Measurements from ENCODE around the gene ADGRF3.
"Not testable (repeated sequence)": the region's sequence is repeated elsewhere in the genome, so short reads cannot be mapped to it uniquely, and the experiment has no call there.

The ADGRF3 gene

GRCh38 chr2:26325851-26326250, 20.7 kb downstream of the ADGRF3 start:
- intact Hi-C loops (cut with DNase I), result no loop called here
- peak in 1 of 10 donors; percentile 18 for DNase-seq

- no peak for DNase-seq
- intact Hi-C loops (cut with DNase I), result no loop called here
These were observed 21.7 kb downstream of the ADGRF3 start for GRCh38 chr2:26324903-26325302.

GRCh38 chr2:26324479-26324878, 22.1 kb downstream of the ADGRF3 start:
- intact Hi-C loops (cut with DNase I); DNase-seq: not testable (repeated sequence)

GRCh38 chr2:26318950-26319349, 27.6 kb downstream of the ADGRF3 start:
- DNase-seq, result no peak

DNA sequence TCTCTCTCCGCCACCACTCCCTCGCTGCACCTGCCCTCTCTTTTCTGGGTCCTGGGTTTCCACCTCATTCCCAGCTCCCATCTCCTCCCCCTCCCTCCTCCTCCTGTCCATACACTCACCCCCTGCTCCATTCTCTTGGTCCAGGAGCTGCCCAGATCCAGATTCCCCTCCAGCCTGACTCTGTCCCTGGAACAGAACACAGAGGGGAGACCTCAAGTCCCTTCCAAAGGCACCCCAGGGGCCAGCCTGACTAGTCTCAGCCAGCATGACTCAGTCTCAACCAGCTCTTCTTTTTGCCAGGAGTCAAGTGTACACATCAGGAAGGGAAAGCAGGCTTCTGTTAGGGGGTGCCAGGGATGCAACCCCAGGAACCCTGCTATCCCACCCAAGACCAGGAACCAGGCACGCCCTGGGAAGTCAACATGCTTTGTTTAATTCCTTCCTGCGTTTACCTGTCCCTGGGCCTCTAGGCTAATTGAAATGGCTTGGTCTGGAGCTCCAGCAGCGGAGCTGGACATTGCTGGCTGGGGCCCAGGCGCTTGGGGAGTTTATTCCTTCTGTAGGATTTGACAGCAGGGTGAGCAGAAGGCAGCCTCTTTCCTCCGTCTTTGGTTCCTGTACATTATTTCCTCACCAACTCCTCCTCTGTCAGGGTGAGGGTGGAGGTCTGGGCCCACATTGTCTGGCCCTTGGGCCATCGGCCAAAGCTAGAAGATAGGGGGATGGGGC, 29.0 kb downstream of the ADGRF3 start:
- intact Hi-C loops (cut with DNase I), result no loop called here

More at GRCh38 chr2:26318950-26319349, 27.6 kb downstream of the ADGRF3 start:
- intact Hi-C loops (cut with DNase I), result no loop called here

GRCh38 chr2:26316845-26317244, 29.7 kb downstream of the ADGRF3 start:
- intact Hi-C loops (cut with DNase I), result no loop called here
- DNase-seq, result no peak

More for the DNA sequence above, 29.0 kb downstream of the ADGRF3 start:
- no peak for DNase-seq

GRCh38 chr2:26316041-26316440, 30.5 kb downstream of the ADGRF3 start:
- DNase-seq, result no peak
- intact Hi-C loops (cut with DNase I), result no loop called here

- intact Hi-C loops (cut with DNase I), result no loop called here
- DNase-seq, result no peak
These were observed 32.3 kb downstream of the ADGRF3 start for GRCh38 chr2:26314243-26314642.

GRCh38 chr2:26313446-26313845, 33.1 kb downstream of the ADGRF3 start:
- intact Hi-C loops (cut with DNase I), result no loop called here
- no peak for DNase-seq

DNA sequence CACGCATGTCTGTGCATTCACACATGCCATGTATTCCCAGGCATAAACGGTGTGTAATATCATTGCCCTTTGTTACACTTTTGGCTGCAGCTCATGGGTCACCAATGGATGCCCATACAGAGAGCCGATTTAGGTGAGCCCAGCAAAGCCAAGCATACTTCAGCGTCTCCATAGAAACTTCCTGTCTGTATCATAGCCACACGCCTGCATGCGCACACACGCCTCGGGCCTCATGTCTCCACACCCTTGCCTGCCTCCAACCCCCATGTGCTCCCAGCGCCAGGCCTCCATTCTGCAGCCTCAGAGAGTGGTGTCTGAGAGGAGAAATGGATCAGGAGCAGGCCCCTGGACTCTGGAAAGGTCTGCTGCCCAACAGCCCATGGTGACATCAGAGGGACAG, 34.1 kb downstream of the ADGRF3 start:
- intact Hi-C loops (cut with DNase I), result no loop called here
- DNase-seq, result no peak

DNA sequence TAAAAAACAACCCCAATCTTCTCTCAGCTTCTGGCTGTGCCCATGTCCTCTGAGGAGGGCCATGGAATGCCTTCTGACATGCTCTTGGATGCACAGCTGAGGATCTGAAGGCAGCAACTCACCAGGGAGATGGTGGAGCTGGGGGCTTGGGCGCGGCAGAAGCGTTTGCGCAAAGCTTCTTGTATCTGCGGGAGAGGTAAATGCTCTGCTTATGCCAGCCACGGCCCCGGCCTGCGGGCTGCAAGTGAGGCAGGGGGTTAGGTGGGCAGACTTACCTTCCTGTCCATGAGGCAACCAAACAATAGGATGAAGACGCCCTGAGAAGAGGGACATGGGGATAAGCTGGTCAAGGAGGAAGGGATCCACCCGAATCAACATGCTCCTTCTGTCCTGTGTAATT, 36.7 kb downstream of the ADGRF3 start:
- intact Hi-C loops (cut with DNase I), result no loop called here
- DNase-seq, result no peak

DNA sequence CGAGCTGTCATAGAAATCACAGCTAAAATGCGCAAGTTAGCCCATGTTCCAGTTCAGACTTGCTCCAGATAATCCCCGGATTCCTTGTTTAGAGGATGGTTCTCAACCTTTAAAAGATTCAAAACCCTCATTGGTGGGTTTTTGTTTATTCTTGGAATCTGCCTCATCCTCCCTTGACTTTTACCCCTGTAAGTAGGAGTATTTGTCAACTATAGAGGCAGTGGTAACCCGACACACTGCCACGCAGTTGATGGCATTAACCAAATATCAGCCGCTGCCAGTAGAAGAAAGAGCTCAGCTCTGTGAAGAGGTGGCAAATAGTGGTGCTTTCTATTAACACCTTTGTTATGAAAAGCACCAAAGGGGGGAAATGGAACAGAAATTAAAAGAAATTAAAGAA, 41.0 kb downstream of the ADGRF3 start:
- intact Hi-C loops (cut with DNase I), result no loop called here
- no peak for DNase-seq

DNA sequence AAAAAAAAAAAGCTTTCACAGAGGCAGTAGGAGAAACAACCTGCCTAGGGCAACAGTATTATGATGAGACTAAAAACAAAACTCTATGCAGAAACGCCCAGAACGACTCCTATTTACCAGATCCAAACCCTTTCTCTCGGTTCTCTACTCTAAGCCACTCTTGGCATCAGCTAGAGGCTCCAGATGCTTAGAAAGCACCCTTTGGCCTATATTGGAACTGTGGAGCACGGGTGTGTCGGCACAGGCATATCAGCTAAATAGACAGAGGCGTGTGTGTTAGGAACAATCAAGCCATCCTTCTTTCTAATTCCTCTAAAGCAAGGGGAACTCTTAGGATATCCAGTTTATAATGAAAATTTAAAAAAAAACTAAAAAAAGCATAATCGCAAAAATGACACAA, 41.5 kb downstream of the ADGRF3 start:
- DNase-seq; intact Hi-C loops (cut with DNase I): not testable (repeated sequence)

- no peak for DNase-seq
- intact Hi-C loops (cut with DNase I), result no loop called here
These were observed 43.7 kb downstream of the ADGRF3 start for GRCh38 chr2:26302846-26303245.

DNA sequence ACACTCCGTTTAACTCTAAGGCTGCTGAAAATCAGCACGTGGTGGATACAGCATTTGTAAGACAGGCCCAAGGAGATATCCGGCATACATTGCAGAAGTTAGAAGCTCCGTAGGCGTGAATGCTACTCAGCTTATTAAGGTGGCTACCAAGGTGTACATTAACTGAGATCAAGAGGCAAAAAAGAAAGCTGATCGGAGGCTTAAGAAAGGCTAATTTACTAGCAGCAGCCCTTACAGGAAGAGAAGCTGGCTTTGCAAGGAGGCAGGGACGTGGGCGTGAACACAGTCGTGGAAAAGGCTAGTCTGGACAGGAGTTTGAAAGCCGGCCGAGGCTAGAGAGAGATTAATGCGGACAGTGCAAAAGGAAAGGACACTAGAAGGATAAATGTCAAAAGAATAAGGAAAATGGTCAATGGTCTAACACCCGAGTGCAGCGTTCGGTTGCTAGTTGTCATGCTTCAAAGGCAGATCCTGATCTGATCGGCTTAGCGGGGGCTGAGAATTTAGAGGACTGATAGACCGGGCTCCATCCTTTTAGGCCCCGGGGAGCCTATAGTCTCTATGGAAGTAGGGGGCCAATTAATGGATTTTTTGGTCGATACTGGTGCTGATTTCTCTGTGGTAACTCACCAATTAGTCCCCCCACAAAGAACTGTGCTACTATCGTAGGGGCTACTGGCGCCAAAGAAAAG, 46.2 kb downstream of the ADGRF3 start:
- no peak for DNase-seq
- intact Hi-C loops (cut with DNase I), result no loop called here

GRCh38 chr2:26299471-26300101, 47.0 kb downstream of the ADGRF3 start:
- DNase-seq, result no peak

GRCh38 chr2:26298638-26299393, 47.8 kb downstream of the ADGRF3 start:
- peak in 1 of 10 donors; percentile 25 for DNase-seq
- intact Hi-C loops (cut with DNase I), result no loop called here

More at GRCh38 chr2:26299471-26300101, 47.0 kb downstream of the ADGRF3 start:
- intact Hi-C loops (cut with DNase I), result no loop called here

GRCh38 chr2:26298286-26298637, 48.3 kb downstream of the ADGRF3 start:
- DNase-seq, result no peak
- intact Hi-C loops (cut with DNase I), result no loop called here

- no peak for DNase-seq
- intact Hi-C loops (cut with DNase I), result no loop called here
These were observed 49.5 kb downstream of the ADGRF3 start for GRCh38 chr2:26297061-26297460.

- intact Hi-C loops (cut with DNase I), result no loop called here
- no peak for DNase-seq
These were observed 51.1 kb downstream of the ADGRF3 start for GRCh38 chr2:26295511-26295910.

- intact Hi-C loops (cut with DNase I), result no loop called here
- no peak for DNase-seq
These were observed 53.9 kb downstream of the ADGRF3 start for GRCh38 chr2:26292646-26293045.

Data from posterior cingulate gyrus (tissue), 11 donors.